HK-2 (cell line): ENCODE results near the gene MGAT5B.

ENCODE experiments used
- DNase-seq: peaks from one replicate; pipeline ENCODE4 v3.0.0-alpha.2; 2018; ENCODE audit not compliant: unreplicated experiment

The MGAT5B gene

GRCh38 chr17:76880268-76880667, 12.1 kb downstream of the MGAT5B start:
- no peak for DNase-seq

- no peak for DNase-seq
These were observed 12.8 kb downstream of the MGAT5B start for GRCh38 chr17:76880971-76881370.

DNA sequence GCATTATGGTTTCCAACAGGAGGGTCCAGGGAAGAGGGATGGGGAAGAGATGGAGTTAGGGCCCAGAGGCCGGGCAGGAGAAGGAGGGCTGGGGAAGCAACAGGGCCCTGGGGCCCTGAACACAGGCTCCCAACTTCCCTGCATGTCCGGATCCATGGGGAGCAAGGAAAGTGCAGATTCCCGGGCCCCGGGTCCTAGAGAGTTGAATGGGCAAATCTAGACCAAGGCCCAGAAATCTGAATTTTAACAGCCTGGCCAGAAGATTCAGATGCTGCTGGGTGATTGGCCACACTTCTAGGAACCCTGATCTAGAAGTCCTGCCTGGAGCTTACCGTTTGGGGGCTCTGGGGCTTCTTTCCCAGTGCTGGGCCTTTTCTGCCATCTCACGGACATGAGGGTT, 13.2 kb downstream of the MGAT5B start:
- DNase-seq: no peak

- DNase-seq: no peak
These were observed 13.8 kb downstream of the MGAT5B start for GRCh38 chr17:76881966-76882365.

DNA sequence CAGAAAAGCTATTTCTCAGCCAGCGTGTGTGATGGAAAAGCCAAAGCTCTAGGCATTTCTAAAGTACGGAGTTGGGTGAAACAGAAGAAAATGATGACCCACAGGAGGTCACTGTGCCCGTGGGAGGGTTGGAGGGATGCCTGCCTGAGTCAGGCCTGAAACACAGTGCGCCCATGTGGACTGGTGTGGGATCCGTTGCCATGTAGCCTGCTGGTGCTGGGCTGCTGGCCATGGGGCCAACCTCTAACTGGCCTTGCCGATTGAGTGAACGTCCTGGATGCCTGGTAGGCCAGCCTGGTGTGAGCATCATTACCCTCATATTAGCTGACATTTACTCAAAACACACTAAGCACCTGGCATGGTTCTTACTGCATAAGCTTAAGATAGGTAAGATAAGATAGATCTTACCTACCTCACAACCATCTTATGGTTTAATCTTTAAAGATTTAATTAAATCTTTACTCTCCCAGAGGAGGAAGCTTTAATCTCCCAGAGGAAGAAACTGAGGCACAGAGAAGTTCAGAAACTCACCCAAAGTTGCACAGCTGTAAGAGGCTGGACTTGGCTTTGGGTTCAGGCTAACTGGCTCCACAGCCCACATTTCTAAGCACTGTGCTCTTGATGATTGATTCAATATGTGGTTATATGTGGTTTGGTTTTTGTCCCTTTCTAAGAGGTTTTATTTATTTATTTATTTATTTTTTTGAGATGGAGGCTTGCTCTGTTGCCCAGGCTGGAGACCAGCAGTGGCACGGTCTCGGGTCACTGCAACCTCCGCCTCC, 15.7 kb downstream of the MGAT5B start:
- DNase-seq: no peak

DNA sequence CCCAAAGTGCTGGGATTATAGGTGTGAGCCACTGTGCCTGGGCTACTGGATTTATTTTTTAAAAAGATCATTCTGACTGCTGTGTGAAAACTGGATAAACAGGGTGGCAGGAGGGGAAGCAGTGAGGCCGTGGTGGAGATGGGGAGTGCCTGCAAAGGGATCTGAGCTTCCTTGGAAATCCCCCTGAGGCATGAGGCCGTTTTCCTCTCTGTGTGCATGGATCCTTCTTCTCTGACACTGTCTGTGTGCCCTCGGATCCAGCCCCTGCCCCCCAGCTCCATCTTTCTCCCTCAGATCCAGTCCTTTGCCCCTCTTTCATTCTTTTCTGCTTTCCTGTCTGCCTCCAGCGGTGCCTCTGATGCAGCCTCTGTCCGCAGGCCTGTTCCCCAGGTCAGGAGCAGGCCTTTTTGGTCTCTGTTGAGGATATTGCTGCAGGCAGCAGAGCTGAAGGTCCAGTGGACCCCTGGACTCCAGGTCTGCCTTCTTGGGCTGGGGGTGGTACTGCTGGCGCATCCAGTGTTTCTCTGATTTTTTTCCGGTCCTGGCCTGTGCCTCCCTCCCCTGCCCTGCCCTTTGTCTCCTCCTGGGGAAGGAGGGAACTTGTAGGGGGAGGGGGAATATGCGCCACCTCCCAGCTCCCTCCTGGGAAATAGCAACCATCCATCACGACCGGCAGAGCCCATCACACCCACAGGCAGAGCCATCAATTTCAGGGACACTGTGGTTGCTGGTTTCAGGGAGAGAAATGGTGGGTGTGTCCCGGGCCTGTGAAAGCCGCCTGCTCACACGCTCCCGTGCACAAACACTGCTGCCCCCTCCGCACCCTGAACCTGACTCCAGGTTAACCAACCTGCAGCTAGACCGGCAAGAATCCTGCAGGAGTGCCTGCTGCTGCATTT, 17.0 kb downstream of the MGAT5B start:
- no peak for DNase-seq

DNA sequence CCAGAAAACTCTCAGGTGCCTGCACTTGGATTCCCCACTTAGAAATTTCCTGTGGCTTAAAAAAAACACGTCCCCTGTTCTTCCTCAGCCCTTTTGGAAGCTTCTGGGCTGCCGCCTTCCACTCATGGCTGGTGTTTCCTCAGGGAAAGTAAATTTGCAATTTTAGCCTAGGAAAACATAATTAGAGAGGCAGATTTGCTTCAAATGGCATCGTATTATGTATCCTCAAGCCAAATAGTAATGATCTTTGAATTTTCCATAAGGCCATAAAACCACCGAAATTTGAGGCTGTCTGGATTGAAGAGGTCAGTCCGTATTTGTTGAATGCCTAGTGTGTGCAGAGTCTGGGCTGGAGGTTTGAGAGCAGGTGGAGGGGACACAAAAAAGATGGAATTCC, 17.7 kb downstream of the MGAT5B start:
- DNase-seq: no peak

DNA sequence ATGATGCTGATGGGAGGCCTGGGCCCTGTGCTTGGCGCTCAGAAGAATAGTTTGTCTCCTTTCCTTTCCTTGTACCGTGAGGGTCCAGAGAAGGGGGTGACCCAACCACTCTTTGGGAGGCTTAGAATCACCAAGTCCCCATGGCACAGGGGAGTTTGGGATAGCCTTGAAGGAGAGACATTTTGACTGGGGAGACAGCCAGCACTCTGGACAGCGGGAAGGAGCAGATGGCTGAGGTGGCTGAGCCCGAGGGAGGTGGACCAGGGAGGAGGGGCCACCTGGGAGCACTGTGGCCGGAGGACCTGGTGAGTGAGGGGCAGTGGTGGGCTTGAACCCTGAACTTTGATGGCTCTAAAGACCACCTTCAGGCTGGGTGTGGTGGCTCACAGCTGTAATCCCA, 18.2 kb downstream of the MGAT5B start:
- DNase-seq: no peak

- DNase-seq: no peak
These were observed 19.6 kb downstream of the MGAT5B start for GRCh38 chr17:76887802-76888201.

- no peak for DNase-seq
These were observed 20.5 kb downstream of the MGAT5B start for GRCh38 chr17:76888661-76889060.

GRCh38 chr17:76889323-76889722, 21.1 kb downstream of the MGAT5B start:
- no peak for DNase-seq

GRCh38 chr17:76892329-76892728, 24.1 kb downstream of the MGAT5B start:
- no peak for DNase-seq

- no peak for DNase-seq
These were observed 25.6 kb downstream of the MGAT5B start for GRCh38 chr17:76893623-76894334.

DNA sequence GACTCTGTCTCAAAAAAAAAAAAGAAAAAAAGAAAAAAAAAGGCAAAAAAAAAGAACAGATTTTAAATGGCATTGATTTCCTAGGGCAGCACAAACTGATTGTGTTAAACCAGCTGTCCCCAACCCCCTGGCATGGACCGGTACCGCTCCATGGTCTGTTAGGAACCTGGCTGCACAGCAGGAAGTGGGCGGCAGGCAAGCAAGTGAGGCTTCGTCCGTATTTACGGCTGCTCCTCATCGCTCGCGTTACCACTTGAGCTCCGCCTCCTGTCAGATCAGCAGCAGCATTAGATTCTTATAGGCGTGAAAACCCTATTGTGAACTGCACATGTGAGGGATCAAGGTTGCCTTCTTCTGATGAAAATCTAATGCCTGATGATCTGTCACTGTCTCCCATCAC, 26.6 kb downstream of the MGAT5B start:
- no peak for DNase-seq

DNA sequence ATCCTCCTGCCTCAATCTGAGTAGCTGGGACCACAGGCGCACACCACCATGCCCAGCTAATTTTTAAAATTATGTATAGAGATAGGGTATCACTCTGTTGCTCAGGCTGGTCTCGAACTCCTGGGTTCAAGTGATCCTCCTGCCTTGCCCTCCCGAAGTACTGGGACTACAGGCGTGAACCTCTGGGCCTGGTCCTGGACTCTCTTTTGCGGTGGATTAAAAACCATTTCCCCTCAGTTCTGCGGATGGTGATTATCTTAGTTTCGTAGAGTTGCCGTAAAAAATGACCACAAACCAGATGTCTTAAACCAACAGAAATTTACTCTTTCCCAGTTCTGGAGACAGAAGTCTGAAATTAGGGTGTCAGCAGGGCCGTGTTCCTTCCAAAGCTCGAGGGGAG, 28.8 kb downstream of the MGAT5B start:
- DNase-seq: no peak

DNA sequence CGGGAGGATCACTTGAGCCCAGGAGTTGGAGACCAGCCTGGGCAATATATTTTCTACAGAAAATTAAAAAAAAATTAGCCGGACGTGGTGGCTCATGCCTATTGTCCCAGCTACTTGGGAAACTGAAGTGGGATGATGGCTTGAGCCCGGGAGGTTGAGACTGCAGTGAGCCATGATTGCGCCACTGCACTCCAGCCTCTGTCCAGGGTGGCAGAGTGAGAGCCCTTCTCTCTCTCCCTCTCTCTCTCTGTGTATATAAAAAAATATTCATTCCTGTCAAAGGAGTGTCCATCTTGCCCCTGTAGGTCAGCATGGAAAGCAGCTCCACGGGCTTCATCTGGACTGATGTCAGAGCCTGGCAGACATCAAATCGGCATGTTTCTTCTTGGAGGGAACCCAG, 31.2 kb downstream of the MGAT5B start:
- no peak for DNase-seq

DNA sequence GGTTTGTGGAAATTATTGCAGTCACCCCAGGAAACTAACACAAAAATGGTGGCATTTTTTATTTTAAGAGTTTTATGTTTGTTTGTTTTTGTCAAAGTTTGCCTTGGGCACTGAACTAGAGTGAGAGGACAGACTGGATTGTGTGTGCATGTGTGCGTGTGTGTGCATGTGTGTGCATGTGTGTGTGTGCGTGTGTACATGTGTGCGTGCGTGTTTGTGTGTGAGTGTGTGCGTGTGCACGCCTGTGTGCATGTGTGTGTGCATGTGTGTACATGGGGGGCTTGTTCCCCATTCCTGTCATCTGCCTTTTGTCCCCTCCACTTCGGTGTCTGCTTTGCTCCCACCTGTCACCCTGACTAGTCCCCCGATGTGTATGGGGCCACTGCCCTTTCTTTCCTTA, 32.5 kb downstream of the MGAT5B start:
- no peak for DNase-seq

- DNase-seq: no peak
These were observed 33.5 kb downstream of the MGAT5B start for GRCh38 chr17:76901542-76902197.

- no peak for DNase-seq
These were observed 34.3 kb downstream of the MGAT5B start for GRCh38 chr17:76902476-76902875.

DNA sequence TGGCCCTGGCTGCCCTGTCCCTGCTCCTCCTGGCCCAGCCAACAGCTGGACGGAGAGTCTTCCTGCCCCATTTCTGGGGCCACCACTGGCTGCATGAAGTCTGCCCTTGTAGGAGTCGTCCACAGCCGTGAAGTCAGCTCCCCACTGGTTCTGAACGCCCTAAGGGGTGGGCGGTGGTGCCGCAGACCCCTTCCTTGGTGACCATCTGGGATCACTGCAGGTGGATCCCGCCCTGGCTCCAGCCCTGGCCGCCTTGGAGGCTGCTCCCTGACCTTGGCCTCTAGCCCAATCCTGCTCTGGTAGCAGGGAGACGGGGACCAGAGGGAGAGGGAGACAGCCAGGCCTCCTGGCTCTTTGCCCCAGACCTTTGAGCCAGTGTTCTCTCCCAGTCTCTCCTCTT, 35.4 kb downstream of the MGAT5B start:
- no peak for DNase-seq

- no peak for DNase-seq
These were observed 35.9 kb downstream of the MGAT5B start for GRCh38 chr17:76904116-76904515.

GRCh38 chr17:76905036-76905435, 36.8 kb downstream of the MGAT5B start:
- DNase-seq: no peak
